Measurements from ENCODE around the gene MAMDC2. TPM values are rescaled to one million over a fixed set of nuclear protein-coding genes. Genes with fewer than 3 reads are reported as not detected.
A peak's percentile ranks its signal among the peaks of the same experiment; 100 is the strongest.

Gene MAMDC2
- polyA plus RNA-seq, 1 experiment = 10.4 TPM

DNA sequence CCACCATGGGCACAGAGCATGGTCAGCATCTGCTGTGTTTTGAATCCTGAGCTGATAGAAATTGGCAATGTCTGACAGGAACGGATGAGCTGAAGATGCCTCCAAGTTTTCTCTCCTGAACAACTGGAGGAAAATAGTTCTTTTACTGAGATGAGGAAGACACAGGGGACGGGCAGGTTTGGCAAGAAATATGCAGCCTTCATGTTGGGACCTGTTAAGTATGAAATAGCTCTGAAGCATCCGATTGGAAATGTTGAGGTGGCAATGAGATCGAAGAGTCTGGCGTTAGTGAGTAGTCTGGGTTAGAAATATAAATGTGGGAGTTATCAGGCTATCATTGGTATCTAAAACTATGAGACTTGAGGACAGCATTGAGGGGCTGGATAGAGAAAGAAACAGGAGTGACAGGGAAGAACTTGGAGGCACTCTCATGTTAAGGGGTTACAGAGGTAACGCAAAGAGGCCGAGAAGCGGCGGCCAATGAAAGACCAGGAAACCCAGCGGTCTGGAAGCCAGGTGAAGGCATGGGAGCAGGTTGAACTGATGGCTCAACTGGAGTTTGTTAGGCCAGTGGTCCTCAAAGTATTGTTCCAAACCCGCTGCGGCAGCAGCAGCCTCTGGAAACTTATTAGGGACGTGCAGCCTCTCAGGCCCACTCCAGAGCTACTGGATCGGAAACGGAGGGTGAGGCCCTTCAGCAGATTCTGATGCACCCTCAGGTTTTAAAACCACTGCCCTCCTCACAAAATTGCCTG, 1.0 kb upstream of the MAMDC2 start:
- ChIA-PET CTCF (interaction anchor here (1.4 kb wide), 1 partner anchor 69 kb away, joined by 6 read pairs; no protein-coding TSS in a partner anchor), POLR2A (interaction anchor here (0.5 to 1.6 kb wide), 2 partner anchors 68 to 254 kb away, joined by 3 to 5 read pairs; no protein-coding TSS in a partner anchor)
- Histone ChIP-seq H3K9me3 (ENCODE audit: control insufficient read depth, insufficient read depth, low read length) (no peaks in the 10 kb centered on the region), H3K4me3 (ENCODE audit: low read depth, low read length) (no peak overlapping the region), H3K27me3 (ENCODE audit: control insufficient read depth, insufficient read depth, low read length) (no peaks in the 10 kb centered on the region), H3K27ac (ENCODE audit: low read depth, low read length) (no peak overlapping the region)
- TF ChIP-seq, protein P1, sequence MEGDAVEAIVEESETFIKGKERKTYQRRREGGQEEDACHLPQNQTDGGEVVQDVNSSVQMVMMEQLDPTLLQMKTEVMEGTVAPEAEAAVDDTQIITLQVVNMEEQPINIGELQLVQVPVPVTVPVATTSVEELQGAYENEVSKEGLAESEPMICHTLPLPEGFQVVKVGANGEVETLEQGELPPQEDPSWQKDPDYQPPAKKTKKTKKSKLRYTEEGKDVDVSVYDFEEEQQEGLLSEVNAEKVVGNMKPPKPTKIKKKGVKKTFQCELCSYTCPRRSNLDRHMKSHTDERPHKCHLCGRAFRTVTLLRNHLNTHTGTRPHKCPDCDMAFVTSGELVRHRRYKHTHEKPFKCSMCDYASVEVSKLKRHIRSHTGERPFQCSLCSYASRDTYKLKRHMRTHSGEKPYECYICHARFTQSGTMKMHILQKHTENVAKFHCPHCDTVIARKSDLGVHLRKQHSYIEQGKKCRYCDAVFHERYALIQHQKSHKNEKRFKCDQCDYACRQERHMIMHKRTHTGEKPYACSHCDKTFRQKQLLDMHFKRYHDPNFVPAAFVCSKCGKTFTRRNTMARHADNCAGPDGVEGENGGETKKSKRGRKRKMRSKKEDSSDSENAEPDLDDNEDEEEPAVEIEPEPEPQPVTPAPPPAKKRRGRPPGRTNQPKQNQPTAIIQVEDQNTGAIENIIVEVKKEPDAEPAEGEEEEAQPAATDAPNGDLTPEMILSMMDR (IDR thresholded peaks at IDR 0.05; ENCODE audit: low read depth, low read length) = no peak
- no peak for DNase-seq (ENCODE audit: low read depth, low spot score)

DNA sequence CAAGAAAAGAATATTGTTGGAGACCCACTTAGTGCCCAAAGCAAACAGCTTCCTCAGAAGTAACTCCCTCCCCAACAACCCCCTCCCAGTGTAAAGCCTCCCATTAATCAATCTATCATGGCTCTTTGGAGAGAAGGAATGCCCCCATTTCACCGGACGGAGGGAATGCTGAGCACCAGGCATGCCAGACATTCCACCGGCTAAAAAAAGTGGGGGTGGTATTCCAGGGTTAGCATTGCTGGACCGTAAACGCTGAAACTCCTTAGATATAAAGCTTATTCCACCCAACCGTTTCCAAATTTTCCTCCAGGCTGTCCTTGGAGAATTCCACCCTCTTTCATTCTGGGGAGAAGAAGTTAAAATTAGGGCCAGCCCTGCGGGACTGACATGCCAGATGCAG, 363 bp upstream of the MAMDC2 start:
- DNase-seq (ENCODE audit: low read depth, low spot score) = no peak
- Histone ChIP-seq H3K4me3 (ENCODE audit: low read depth, low read length) (peak overlapping the region; percentile 65; the same call in 1 of the 2 replicates), H3K27ac (ENCODE audit: low read depth, low read length) (no peak overlapping the region), H3K27me3 (ENCODE audit: control insufficient read depth, insufficient read depth, low read length) (no peaks in the 10 kb centered on the region), H3K9me3 (ENCODE audit: control insufficient read depth, insufficient read depth, low read length) (no peaks in the 10 kb centered on the region)
- CTCF ChIA-PET = no interaction called here
- POLR2A ChIA-PET = interaction anchor here (1.6 to 1.9 kb wide), 2 partner anchors 22 to 67 kb away, joined by 5 read pairs; no protein-coding TSS in a partner anchor
- TF ChIP-seq, protein P1 (IDR thresholded peaks at IDR 0.05; ENCODE audit: low read depth, low read length) = no peak

DNA sequence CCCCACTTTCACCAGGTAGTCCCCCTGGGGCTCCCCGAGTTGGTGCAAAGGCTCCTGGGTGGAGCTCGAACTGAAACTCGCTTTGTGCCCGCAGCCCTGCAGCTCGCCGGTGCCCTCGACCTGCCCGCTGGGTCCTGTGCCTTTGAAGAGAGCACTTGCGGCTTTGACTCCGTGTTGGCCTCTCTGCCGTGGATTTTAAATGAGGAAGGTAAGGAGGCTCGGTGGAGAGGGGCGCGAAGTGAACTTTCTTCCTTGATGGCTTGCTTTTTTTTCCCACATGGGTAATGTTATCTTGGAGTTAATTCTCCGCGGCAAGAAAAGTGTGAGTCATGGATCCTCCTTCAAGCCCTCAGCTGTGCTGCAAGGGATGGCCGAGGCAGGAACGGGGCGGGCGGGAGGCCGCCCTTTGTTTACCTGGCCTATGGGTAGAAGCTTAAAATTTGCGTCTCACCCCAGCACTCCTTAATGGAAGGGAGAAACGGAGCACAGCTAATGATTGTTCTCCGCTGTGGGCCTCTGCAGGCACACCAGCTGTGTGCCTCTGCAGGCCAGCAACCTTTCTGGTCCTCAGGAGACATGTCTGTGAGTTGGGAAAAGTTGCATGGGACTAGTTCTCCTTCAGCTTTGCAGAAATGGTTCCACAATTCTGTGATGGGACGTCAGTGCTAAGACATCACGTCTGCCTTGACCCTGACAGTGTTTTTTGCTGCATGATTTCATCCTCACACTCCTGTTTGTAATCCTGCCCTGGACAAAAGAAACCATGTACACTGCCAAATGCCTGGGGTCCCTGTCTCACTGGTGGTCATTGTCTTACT, 1.1 kb downstream of the MAMDC2 start:
- no peaks in the 10 kb centered on the region for H3K9me3 ChIP-seq (ENCODE audit: control insufficient read depth, insufficient read depth, low read length)
- no peak for DNase-seq (ENCODE audit: low read depth, low spot score)
- TF ChIP-seq, protein P1 (IDR thresholded peaks at IDR 0.05; ENCODE audit: low read depth, low read length) = no peak
- peak overlapping the region; percentile 65 for H3K4me3 ChIP-seq (ENCODE audit: low read depth, low read length)
- CTCF ChIA-PET = interaction anchor here (1.2 to 2.4 kb wide), 3 partner anchors 66 to 72 kb away, joined by 4 to 10 read pairs (median 4); no protein-coding TSS in a partner anchor
- POLR2A ChIA-PET = interaction anchor here (0.6 to 1.9 kb wide), 4 partner anchors 24 to 99 kb away, joined by 3 to 5 read pairs (median 4); no protein-coding TSS in a partner anchor
- no peaks in the 10 kb centered on the region for H3K27me3 ChIP-seq (ENCODE audit: control insufficient read depth, insufficient read depth, low read length)
- H3K27ac ChIP-seq (ENCODE audit: low read depth, low read length) = no peak overlapping the region

- CTCF ChIA-PET = interaction anchor here (1.2 to 2.4 kb wide), 3 partner anchors 66 to 73 kb away, joined by 4 to 10 read pairs (median 4); no protein-coding TSS in a partner anchor
- Histone ChIP-seq H3K4me3 (ENCODE audit: low read depth, low read length) (no peak overlapping the region), H3K27me3 (ENCODE audit: control insufficient read depth, insufficient read depth, low read length) (no peaks in the 10 kb centered on the region), H3K9me3 (ENCODE audit: control insufficient read depth, insufficient read depth, low read length) (no peaks in the 10 kb centered on the region), H3K27ac (ENCODE audit: low read depth, low read length) (no peak overlapping the region)
- TF ChIP-seq, protein P1 (IDR thresholded peaks at IDR 0.05; ENCODE audit: low read depth, low read length) = no peak
- no peak for DNase-seq (ENCODE audit: low read depth, low spot score)
- POLR2A ChIA-PET = no interaction called here
These were observed 1.8 kb downstream of the MAMDC2 start for GRCh38 chr9:70045452-70045851.
